ENCODE measurements around the gene KRT4.

The KRT4 gene

DNA sequence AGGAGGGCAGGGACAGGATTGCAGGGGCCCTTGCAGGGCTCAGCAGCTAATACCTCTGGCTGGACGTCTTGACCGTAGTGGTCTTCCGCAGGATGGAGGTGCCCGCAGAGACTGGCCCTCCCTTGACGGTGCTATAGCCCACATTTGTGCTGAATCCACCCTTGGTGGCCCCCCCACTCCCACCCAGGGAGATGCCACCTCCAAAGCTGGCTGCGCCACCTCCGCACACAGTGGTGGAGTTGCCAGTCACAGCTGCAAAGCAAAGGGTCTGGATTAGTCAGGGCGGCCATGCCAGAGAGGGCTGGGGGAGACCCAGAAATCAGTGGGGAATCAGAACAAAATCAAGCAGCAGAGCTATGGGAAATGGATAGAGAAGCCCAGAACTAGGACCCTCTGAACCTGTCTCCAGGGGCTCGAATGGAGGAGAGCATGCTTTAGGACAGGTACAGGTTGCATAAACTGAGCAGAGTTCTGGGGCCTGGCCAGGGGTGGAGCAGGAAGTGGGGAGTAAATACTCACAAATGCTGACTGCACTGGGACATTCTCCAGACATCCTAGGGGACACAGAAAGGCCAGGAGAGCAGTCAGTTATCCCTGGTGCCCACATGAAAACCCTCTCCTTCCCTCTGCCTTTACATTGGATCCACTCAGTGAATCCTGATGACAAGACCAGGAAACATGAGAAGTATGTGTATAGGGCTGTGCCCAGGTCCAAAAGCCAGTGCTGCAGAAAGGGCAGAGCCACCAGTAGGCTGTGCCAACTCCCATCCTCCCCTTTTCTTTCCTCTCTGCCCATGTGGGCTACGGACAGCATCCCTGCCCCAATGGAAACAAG lies 8.1 kb upstream of the KRT4 start:
- DNase-seq (ENCODE audit: low read depth), result no peak

DNA sequence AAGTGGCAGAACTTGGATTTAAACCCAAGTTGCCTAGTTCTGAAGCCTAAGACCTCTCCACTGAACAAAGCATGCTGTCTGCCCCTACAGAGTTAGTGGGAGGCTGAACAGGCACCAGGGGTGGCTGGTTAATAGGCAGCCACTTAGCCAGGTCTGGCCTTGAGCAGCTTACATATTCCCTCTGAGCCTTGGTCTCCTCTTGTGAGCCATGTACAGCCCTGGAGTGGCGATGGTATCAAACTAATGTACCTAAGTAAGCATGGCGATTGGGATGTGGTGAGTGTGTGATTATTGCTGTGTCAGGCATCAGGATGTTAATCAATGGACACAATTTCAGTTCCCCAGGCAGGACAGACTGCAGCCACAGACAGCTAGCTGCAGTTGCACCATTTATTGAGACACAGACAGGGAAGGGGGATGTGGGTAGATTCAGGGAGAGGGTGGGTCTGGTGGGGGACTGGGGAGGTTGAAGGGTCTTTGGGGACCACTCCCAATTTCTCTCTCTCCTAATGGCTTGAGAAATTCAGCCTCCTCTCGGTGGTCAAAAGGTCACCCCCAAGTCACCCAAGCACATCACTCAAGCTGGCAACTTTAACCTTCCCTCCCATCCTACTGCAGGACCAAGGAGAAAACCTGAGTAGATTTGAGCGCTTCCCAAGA lies 7.3 kb upstream of the KRT4 start:
- DNase-seq (ENCODE audit: low read depth), result no peak

DNA sequence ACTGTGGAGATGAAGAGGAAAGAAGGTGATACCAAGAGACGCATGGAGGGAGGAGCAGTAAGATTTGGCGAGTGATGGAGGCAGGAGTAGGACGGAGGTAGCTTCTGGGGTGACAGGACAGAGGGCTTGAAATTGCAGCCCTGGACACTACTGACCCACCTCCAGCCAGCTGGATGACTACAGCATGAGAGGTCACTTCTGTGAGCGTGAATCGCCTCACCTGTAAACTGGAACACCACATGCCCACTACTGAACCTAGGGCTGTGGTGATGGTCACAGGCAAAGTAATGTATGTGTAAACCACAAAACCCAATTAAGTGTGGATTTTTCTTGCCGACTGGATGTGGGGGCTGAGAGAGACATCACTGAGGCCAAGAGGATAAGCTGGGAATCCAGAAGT lies 6.6 kb upstream of the KRT4 start:
- DNase-seq (ENCODE audit: low read depth), result no peak

DNA sequence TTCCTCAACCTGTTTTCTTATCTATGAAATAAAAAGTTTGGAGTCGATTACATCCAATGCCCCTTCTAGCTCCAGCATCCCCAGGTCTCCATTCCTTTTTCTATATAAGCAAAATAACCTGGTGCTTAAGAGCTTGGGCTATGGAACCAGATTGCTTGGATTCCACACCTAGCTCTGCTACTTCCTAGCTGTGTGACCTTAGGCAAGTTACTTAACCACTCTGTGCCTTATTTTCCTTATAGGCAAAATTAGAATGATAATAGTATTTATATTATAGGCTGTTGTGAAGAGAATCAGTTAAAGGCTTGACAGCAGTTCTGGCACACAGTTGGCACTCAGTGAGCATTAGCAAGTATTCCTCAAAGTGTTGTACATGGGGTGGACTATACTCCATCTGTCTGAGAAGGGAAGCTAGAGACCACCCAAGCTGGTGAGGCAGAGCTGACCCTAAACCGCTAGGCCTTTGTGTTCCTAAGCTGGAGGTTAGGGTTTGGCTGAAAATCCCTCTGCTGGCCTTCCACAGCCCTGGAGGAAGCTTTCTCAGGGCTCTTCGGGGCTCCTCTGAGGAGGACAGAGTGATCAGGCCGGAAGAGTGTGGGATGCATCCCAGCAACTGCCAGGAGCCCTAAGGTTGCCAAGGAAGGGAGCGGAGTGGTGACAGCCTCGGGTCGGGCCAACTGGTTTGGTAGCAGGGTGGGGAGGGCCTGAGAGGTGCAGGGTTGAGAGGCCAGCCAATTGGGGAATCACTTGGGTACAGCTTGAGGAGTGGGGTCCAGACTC lies 6.0 kb upstream of the KRT4 start:
- no peak for DNase-seq (ENCODE audit: low read depth)

DNA sequence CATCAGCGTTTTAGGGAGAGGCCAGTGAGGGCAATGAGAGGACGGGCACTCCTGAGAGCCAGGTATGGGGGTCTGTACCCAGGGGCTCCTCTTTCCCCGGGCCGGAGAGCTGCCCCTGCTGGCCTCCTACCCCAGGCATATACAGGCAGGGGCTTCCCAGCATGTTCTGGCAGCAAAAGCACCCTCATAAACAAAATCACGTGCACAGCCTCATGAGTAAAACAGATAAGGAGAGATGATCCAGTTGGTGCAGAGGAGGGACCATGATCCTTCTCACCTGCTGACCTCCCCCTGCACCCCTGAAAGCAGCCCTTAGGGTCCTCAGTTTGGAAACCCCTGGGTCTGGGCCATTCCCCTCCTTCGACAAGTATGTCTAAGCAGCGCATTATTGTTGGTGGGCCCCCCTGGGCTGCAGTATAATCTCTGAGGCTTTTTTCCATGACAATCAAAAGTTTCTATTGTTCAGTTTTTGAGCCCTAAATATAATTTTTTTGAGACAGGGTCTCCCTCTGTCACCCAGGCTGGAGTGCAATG lies 5.0 kb upstream of the KRT4 start:
- DNase-seq (ENCODE audit: low read depth), result no peak

DNA sequence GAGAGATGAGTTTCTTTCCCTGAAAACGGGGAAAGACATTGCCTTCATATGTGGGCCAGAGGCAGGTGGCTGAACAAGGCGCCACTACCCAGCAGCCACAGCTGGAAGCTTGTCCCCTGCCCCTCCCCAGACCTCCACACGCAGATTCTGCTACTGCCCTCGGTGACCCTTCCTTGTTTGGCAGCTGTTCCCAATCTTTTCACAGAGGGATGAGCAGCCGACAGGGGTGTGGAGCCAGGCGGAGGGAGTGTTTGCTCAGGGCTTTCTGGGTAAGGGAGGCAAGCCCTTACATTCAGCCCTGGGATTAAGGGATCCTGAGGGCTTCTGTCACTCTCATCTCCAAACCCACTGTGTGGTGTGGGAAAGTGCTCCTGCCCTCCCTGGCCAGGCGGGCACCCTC lies 4.5 kb upstream of the KRT4 start:
- DNase-seq (ENCODE audit: low read depth), result no peak

DNA sequence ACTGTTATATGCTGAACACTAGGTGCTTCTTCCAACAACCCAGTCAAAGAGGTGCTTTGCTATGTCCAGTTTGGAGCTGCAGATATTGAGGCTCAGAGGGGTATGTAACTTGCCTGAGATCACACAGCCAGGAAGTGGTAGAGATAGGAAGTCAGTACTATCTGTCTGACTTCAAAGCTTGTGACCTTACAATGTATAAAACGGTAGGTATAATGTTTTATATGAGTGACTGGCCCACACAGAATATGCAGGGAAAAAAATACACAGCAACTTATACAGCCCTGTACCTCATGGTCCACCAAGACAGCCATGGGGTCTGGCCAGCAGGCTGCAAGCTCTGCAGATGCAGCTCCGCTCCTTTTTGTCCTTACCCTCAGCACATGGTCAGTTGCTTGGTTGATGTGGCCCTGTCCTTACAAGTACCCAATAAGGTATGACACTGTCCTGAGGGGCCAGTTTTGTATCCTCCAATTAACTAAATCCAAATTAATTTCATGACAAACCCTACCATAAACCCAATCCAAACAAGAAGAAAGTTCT lies 3.9 kb upstream of the KRT4 start:
- DNase-seq (ENCODE audit: low read depth), result no peak

DNA sequence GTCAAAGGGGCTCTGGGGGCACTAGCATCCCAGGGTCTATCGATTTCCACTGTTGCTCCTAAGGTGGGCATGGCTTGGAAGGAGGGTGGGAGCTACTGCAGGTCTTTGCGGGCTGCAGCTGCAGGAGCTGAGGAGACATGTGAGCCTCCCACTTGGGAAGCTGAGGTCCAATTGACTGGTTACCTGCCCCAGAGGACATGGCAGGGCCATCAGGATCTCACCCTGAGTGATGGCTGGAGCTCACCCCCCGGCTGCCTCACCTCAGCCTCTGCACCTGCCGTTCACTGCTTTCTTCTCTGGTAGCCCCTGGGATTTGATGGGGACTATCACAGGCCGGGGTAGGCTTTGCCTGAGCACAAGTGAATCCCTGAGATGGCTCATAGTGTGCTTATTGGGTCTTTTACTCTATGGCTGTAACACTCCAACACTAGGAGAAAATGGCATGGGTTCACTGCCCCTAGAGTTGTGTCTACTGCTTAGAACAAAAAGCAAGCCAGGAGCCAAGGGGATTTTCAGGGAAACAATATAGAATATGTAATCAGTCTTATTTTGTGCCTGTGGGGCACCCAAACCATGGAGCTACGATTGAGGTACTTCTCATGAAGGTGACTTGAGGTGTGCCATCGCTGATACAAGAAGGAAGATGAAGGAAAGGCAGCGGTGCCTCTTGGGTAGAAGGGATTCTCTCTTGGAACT lies 3.2 kb upstream of the KRT4 start:
- no peak for DNase-seq (ENCODE audit: low read depth)

DNA sequence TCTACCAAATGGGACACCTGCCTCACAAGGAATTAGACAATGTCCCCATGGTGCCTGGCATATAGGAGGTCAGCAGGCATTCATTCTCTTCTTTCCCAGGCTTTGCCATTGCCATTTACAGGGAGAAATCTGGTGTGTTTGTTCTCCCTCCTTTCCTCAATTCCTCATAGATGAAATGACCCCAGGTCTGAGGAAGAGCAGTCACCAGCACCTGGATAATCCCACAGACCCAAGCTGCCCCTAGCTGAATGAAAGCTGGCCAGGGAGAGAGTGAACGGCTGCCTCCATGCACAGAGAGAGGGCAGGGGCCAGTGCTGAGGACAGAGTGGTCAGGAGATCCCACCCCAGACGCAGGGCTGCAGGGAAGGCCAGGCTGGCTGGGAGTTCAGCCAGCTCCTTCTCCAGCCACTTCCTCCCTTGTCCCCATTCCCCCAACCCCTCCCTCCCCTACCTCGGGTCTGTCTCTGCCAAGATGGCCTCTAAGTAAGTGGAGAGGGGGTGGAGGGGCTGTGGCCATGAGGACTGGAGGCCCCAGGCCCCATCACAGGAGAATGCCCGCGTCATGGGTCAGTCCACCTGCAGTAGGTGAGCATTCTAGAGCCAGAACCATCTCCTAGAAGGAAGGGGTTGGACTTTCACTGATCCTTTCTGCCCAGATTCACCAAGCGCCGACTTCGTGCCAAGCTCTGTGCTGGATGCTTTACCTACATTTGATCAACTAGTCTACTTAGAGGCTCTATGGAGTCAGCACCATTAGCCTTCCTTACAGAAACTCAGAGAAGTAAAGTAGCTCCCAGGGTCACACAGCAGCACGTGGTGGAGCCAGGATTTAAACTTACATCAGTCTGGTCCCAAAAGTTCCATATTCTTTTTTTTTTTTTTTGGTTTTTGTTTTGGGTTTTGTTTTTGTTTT lies 2.0 kb upstream of the KRT4 start:
- no peak for DNase-seq (ENCODE audit: low read depth)

DNA sequence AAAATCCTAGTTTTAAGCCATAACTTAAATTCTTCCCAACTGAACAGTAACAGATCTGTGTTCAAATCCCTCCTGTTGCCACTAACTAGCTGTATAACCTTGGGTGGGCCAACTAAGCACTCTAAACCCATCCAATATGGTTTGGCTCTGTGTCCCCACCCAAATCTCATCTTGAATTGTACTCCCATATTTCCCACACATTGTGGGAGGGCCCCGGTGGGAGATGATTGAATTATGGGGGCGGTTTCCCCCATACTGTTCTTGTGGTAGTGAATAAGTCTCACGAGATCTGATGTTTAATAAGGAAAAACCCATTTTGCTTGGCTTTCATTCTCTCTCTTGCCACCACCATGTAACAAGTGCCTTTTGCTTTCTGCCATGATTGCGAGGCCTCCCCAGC lies 1.2 kb upstream of the KRT4 start:
- DNase-seq (ENCODE audit: low read depth), result no peak

DNA sequence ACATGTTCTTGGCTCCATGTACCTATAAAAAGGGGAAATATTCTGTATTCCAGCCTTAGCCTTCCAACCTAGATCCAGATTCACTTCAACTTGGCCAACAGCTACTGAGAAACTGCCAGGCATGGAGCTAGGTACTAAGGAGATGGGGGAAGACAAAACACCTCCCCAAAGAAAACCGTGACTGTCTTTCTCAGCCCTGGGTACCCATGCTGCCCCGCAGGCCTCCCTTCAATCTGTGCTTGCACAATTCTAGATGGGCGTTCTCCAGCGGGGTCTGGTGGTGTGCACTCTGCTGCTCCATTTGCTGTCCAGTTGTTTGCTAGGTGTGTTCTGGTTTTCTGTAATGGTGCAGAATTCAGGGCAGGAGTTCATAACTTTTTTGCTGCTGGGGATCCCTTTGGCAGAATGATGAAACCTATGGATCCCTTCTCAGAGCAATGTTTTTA lies 817 bp upstream of the KRT4 start:
- no peak for DNase-seq (ENCODE audit: low read depth)

DNA sequence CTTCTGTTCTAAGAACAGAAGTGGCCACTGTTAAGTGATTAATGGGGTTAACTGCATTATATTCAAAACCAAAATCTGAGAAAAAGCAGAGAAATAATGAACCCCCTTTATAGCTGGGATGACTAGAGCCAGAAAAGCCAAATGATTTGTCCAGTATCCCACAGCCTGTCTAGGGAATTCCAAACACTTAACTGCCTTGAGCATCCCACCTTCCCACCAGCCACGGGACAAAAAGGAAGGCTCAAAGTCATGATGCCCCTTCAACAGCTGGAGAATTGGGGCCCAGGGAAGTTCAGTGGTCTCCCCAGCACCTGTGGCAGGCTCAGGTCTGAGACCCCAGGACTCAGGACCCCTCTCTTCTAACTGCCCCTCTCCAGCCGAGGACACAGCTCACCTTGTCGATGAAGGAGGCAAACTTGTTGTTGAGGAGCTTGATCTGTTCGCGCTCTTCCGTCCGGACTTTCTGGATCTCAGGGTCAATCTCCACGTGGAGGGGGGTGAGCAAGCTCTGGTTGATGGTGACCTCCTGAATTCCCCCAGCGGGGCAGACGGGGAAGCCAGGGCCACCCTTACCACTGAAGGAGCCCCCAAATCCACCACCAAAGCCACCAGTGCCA lies 605 bp downstream of the KRT4 start:
- no peak for DNase-seq (ENCODE audit: low read depth)

DNA sequence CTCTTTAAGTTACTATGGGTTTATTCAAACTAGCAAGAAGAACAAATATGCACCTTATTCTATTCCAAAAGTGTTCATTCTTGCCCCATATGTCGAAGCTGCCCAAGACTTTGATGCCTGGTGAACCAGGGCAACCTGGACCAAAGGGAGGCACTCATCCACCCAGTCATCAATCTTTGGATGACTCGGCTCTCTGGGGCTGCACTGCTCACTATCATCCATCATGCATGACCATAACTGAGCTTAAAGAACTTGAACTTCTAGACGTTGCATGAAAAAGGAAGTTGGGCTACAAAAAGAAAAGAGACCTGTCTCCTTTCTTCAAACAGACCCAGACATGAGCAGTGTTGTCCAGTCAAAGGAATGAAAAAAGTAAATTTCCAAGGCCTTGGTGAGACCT lies 1.2 kb downstream of the KRT4 start:
- no peak for DNase-seq (ENCODE audit: low read depth)

DNA sequence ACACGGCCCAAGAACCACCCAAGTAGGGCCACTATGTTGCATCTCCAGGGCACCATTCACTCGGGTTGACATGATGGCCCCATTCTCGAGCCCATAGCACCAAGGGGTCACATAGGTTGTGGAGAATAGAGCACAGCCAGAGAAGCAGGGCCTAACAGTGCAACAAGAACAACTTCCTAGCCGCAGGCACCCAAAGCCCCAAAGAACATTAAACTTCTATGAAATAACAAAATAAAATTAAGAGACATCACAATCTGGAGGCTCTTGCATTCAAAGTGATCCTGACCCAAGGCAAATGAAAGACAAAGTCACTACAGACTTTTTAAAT lies 1.9 kb downstream of the KRT4 start:
- DNase-seq (ENCODE audit: low read depth), result no peak

DNA sequence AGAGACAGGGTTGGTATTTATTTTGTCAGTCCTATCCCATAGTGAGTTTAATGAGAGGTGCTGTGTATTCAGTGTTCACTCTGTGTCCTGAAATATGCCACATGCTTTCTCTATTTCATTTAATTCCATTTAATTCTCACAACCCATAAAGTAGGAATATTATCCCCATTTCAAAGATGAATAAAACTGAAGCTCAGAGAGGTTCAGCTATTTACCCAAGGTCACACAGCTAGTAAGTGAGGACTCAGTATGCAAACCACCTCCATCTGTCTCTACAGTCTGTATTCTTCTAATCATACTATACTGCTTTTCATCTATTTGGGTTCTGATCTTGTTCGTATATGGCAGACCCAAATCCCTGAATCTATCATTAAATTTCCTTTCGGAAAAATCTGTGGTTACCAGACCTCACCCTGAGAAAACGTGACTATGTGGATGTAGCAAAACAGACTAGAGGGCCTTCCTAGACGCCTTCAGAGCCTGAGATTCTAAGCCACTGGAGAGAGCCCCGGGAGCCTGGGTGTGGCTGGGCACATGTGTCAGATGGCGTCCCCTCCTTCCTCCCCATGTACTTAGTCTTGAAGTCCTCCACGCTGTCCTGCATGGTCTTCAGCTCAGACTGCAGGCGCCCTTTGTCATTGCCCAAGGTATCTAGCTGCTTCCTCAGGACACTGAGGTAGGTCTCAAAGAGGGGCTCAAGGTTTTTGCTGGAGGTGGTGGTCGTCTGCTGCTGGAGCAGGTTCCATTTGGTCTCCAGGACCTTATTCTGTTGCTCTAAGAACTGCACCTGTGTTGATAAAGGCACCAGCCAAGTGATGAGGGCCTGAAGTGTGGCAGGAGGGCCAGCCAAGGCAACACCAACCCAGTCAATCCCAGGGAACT lies 2.5 kb downstream of the KRT4 start:
- DNase-seq (ENCODE audit: low read depth), result no peak

DNA sequence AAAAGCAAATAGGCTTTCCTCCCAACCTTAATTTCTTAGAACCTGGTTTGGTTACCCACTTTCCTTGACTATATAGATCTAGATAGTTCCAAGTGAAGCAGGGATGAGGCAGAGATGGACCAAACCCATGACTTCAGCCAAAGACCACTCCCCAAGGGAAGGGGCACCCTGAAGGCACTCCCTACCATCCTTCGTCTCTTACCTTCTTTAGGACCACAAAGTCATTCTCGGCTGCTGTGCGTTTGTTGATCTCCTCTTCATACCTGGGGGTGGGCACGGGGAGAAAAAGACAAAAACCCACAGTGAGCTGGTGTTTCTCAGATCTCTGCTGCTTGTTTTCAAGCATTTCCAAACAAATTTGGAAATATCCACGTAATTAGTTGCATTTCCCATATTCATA lies 3.4 kb downstream of the KRT4 start:
- DNase-seq (ENCODE audit: low read depth), result no peak

DNA sequence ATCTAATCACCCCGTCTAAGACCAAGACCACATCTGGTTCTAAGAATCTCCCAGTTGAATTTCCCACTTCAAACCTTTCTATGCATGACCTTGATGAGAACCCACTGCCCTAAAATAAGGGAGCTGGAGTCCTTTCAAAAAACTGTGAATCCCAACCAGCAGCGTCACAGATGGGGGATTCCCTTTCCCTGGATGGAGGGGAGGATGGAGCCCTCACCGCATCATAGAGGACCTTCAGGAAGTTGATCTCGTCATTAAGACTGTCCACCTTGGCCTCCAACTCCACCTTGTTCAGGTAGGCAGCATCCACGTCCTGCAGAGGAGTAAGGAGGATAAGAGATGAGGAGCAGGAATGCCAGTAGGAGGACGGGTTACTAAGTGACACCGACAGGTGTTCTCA lies 4.8 kb downstream of the KRT4 start:
- DNase-seq (ENCODE audit: low read depth), result no peak

DNA sequence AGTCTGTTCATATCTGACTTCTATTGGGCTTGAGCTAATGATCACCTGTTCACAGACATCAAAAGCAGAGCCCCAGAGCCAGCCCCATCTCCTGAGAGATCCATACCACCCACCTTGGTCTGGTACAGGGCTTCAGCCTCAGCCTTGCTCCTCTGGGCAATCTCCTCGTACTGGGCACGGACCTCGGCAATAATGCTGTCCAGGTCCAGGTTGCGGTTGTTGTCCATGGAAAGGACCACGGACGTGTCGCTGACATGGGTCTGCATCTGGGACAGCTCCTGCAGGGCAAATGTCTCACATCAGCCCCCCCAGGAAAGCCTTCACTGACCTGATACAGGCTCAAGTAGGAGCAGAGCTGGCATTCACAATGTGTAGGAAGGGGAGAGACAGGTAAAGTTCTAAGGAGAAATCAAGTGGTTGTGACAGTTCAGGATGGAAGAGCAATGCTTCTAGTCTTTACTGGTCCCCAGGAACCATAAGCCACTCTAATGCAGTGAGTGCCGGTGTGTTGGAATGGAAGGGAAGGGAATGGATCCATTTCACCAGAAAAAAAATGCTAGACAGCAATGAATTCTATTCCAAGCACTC lies 5.2 kb downstream of the KRT4 start:
- DNase-seq (ENCODE audit: low read depth), result no peak

Measured in activated T-cell treated with anti-CD3 and anti-CD28 coated beads for 48 hours (primary cell).